Measurements from ENCODE around the gene B3GALT6. TPM values are rescaled to one million over a fixed set of nuclear protein-coding genes. Genes with fewer than 3 reads are reported as not detected.

Gene B3GALT6
- total and polyA plus RNA-seq, 11 donors = 6.7 to 21.4 (median 11.2) TPM

GRCh38 chr1:1225238-1225845 lies 6.7 kb upstream of the B3GALT6 start:
- ATAC-seq (peak in 3 of 4 donors; percentile 11 to 36 (median 16)), DNase-seq (no peak)
- H3K36me3 ChIP-seq = peaks cover 0 to 91% (median 73%) of the 10 kb centered on the region in 9 donors
- intact Hi-C loops (cut with DNase I) = loop anchor here in 1 of 10 donors (10.0 kb wide), 1 partner anchor 101 kb away; no protein-coding TSS in a partner anchor
- H3K4me1 ChIP-seq = peaks cover 1 to 46% (median 16%) of the 10 kb centered on the region in 12 donors
- no peak overlapping the region for H3K4me3 ChIP-seq
- no peaks in the 10 kb centered on the region for H3K9me3 ChIP-seq
- no peak overlapping the region for H3K27ac ChIP-seq
- TF ChIP-seq CTCF (IDR thresholded peaks at IDR 0.05) (no peak), POLR2A (IDR thresholded peaks at IDR 0.05) (no peak)
- H3K27me3 ChIP-seq = no peaks in the 10 kb centered on the region
- WGBS, 4 donors = 83 to 88% (median 85%) methylated on average over 24 to 34 of the region's 34 CpGs

GRCh38 chr1:1225913-1226312 lies 6.1 kb upstream of the B3GALT6 start:
- intact Hi-C loops (cut with DNase I) = loop anchor here in 1 of 10 donors (10.0 kb wide), 1 partner anchor 101 kb away; no protein-coding TSS in a partner anchor
- ATAC-seq (peak; percentile 18 to 44 (median 36)), DNase-seq (peak in 1 of 5 donors; percentile 51)
- TF ChIP-seq POLR2A (IDR thresholded peaks at IDR 0.05) = no peak
- TF ChIP-seq CTCF (IDR thresholded peaks at IDR 0.05) = no peak
- H3K27ac ChIP-seq = no peak overlapping the region
- no peaks in the 10 kb centered on the region for H3K27me3 ChIP-seq
- no peak overlapping the region for H3K4me3 ChIP-seq
- peaks cover 5 to 52% (median 21%) of the 10 kb centered on the region in 12 donors for H3K4me1 ChIP-seq
- WGBS, 4 donors = 72 to 75% (median 75%) methylated on average over 18 of the region's 18 CpGs
- H3K36me3 ChIP-seq = peaks cover 0 to 85% (median 67%) of the 10 kb centered on the region in 9 donors
- no peaks in the 10 kb centered on the region for H3K9me3 ChIP-seq

- Histone ChIP-seq H3K4me1 (peaks cover 5 to 55% (median 22%) of the 10 kb centered on the region in 12 donors), H3K36me3 (peaks cover 0 to 77% (median 58%) of the 10 kb centered on the region in 9 donors), H3K9me3 (no peaks in the 10 kb centered on the region), H3K27me3 (no peaks in the 10 kb centered on the region), H3K4me3 (no peak overlapping the region), H3K27ac (no peak overlapping the region)
- intact Hi-C loops (cut with DNase I) = loop anchor here in 1 of 10 donors (10.0 kb wide), 1 partner anchor 102 kb away; no protein-coding TSS in a partner anchor
- no peak for ATAC-seq
- 90 to 93% (median 92%) methylated on average over 24 to 44 of the region's 44 CpGs for WGBS, 4 donors
- no peak for DNase-seq
- TF ChIP-seq CTCF (IDR thresholded peaks at IDR 0.05) (no peak), POLR2A (IDR thresholded peaks at IDR 0.05) (no peak)
Observed at GRCh38 chr1:1226566-1227362, 5.3 kb upstream of the B3GALT6 start.

GRCh38 chr1:1227386-1227785 lies 4.7 kb upstream of the B3GALT6 start:
- no peaks in the 10 kb centered on the region for H3K9me3 ChIP-seq
- H3K27me3 ChIP-seq = no peaks in the 10 kb centered on the region
- DNase-seq (no peak), ATAC-seq (no peak)
- intact Hi-C loops (cut with DNase I) = loop anchor here in 1 of 10 donors (10.0 kb wide), 1 partner anchor 103 kb away; no protein-coding TSS in a partner anchor
- TF ChIP-seq POLR2A (IDR thresholded peaks at IDR 0.05) (no peak), CTCF (IDR thresholded peaks at IDR 0.05) (no peak)
- no peak overlapping the region for H3K4me3 ChIP-seq
- H3K36me3 ChIP-seq = peaks cover 0 to 71% (median 52%) of the 10 kb centered on the region in 9 donors
- H3K27ac ChIP-seq = no peak overlapping the region
- H3K4me1 ChIP-seq = peaks cover 5 to 56% (median 22%) of the 10 kb centered on the region in 12 donors
- WGBS, 4 donors = 94 to 97% (median 97%) methylated on average over 20 to 25 of the region's 25 CpGs; no CpG with 5 or more reads in 1 of the 4 donors
